HG03039 (cell line): ENCODE data around the gene FANK1.
"Not testable (repeated sequence)": the region's sequence is repeated elsewhere in the genome, so short reads cannot be mapped to it uniquely, and the experiment has no call there.

Experiments
- ATAC-seq: cut with Tn5 transposase; IDR thresholded peaks from one replicate; pipeline ENCODE4 v1.9.1; 2021; ENCODE audit warnings: mild to moderate bottlenecking, moderate library complexity; ENCODE audit not compliant: unreplicated experiment

Gene FANK1

GRCh38 chr10:125886914-125887512 is 9.4 kb upstream of the FANK1 start:
- no peak for ATAC-seq

- ATAC-seq, result not testable (repeated sequence)
Measured at GRCh38 chr10:125889441-125889840, 6.9 kb upstream of the FANK1 start.

GRCh38 chr10:125892402-125892801 is 4.0 kb upstream of the FANK1 start:
- not testable (repeated sequence) for ATAC-seq

- ATAC-seq, result not testable (repeated sequence)
Measured at GRCh38 chr10:125894176-125894575, 2.2 kb upstream of the FANK1 start.

GRCh38 chr10:125895130-125896087 is 955 bp upstream of the FANK1 start:
- peak; percentile 58 for ATAC-seq

GRCh38 chr10:125897317-125897716 is 953 bp downstream of the FANK1 start:
- ATAC-seq, result not testable (repeated sequence)

GRCh38 chr10:125900963-125901362 is 4.6 kb downstream of the FANK1 start:
- not testable (repeated sequence) for ATAC-seq

GRCh38 chr10:125903135-125903640 is 6.8 kb downstream of the FANK1 start:
- ATAC-seq, result not testable (repeated sequence)

GRCh38 chr10:125905069-125905994 is 9.0 kb downstream of the FANK1 start:
- ATAC-seq, result not testable (repeated sequence)

GRCh38 chr10:125907598-125907997 is 11.2 kb downstream of the FANK1 start:
- not testable (repeated sequence) for ATAC-seq

- not testable (repeated sequence) for ATAC-seq
Measured at GRCh38 chr10:125908813-125909212, 12.4 kb downstream of the FANK1 start.

GRCh38 chr10:125909491-125909890 is 13.1 kb downstream of the FANK1 start:
- ATAC-seq, result not testable (repeated sequence)

GRCh38 chr10:125911145-125911544 is 14.8 kb downstream of the FANK1 start:
- no peak for ATAC-seq

GRCh38 chr10:125911990-125912389 is 15.6 kb downstream of the FANK1 start:
- no peak for ATAC-seq

GRCh38 chr10:125913277-125913676 is 16.9 kb downstream of the FANK1 start:
- not testable (repeated sequence) for ATAC-seq

GRCh38 chr10:125916977-125917376 is 20.6 kb downstream of the FANK1 start:
- no peak for ATAC-seq

GRCh38 chr10:125917704-125918361 is 21.5 kb downstream of the FANK1 start:
- ATAC-seq, result not testable (repeated sequence)

GRCh38 chr10:125921643-125922306 is 25.4 kb downstream of the FANK1 start:
- not testable (repeated sequence) for ATAC-seq

- no peak for ATAC-seq
Measured at GRCh38 chr10:125925262-125925834, 29.0 kb downstream of the FANK1 start.
